Measurements from ENCODE around the gene GALNT18.

The GALNT18 gene

DNA sequence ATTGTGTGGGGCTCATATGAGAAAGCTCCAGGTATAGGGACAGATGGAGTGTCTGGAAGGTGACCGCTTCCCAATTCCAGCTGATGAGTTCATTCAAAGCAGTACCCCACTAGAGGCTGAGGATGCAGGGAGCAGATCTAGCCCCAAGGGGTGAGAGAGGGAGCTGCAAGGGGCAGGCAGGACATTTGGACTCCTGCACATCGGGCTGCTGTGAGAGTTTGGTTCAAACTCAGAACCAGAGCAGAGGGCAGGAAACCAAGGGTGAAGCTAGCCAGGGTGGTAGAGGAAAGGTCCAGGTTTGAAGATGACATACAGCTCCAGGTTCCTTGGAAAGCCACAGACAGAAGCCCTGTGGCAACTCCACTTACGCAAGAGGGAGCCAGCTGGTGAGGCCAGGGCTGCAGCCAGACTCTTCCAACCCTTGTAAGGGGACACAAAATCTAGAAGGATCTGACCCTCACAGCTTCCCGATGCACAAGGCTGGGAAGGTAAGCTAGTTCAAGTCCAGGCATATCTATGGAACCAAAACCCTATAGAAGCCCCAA is 270.7 kb downstream of the GALNT18 start:
- no peak for TF ChIP-seq CTCF (IDR thresholded peaks at IDR 0.05; ENCODE audit: extremely low read depth, missing control alignments)
- DNase-seq (ENCODE audit: low spot score): no peak

- no peak for DNase-seq (ENCODE audit: low spot score)
- no peak for TF ChIP-seq CTCF (IDR thresholded peaks at IDR 0.05; ENCODE audit: extremely low read depth, missing control alignments)
Observed at GRCh38 chr11:11349870-11350337, 271.9 kb downstream of the GALNT18 start.

DNA sequence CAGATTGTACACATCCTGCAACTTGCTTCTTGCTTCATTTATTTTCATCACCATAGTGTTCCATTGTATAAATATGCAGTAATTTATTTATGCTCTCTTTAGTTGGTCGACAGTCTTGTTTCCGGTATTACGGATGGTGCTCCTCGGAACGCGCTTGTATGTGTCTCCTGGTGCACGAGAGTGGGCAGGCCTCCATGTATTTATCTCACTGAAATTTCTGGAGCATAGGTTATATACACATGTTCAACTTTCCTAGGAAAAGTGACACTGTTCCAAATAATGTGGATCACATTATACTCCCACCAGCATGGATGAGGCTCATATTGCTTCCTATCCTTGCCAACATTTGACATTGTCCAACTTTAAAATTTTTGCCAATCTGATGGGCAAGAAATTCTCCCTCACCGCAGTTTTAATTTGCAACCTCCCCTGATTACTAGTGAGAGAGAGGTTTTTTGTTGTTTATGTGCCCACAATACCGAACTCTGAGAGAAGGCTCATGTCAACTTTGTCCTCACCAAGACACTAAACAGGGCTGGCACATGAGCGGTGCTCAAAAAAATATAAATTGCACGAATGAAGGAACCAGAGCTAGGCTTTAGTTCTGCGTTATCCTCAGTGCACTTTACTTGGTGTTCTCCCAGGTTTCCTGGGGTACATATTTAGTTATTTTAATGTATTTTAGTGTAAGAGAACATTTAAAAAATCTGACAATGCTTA is 272.5 kb downstream of the GALNT18 start:
- TF ChIP-seq CTCF (IDR thresholded peaks at IDR 0.05; ENCODE audit: extremely low read depth, missing control alignments): no peak
- no peak for DNase-seq (ENCODE audit: low spot score)

DNA sequence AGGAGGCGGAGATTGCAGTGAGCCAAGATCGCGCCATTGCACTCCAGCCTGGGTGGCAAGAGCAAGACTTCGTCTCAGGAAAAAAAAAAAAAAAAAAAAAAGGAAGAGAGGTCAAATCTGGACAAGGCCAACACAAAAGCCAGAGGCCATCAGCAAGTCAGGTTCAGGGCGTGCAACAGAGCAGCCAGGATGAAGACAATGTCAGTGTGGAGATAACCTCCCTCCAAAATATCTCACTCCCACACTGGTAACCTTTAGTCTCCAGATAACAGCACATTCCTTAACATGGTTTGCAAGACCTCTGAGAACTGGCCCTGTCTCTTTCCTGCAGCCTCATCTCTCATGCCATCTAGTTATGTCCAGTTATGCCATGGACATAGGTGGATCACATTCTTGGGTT is 273.5 kb downstream of the GALNT18 start:
- no peak for DNase-seq (ENCODE audit: low spot score)
- TF ChIP-seq CTCF (IDR thresholded peaks at IDR 0.05; ENCODE audit: extremely low read depth, missing control alignments): no peak

- no peak for TF ChIP-seq CTCF (IDR thresholded peaks at IDR 0.05; ENCODE audit: extremely low read depth, missing control alignments)
- DNase-seq (ENCODE audit: low spot score): no peak
Observed at GRCh38 chr11:11347592-11347991, 274.2 kb downstream of the GALNT18 start.

DNA sequence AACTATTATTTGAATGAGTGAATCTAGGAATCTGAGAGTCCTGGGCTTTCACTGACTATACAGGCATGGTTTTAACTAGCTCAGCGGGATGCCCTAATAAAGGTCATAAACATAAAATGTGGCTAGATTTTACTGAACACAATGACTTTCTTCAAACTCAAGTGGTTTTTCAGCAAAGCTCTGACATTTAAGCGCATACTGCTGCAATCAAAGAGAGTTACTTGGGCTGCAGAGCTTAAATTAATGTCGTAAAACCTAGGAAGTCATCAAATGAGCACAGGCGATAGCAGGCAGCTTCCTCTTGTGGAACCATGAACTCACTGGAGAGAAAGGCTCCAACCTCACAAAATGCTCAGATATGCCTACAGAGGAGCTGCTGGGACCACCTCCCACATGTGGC is 275.5 kb downstream of the GALNT18 start:
- TF ChIP-seq CTCF (IDR thresholded peaks at IDR 0.05; ENCODE audit: extremely low read depth, missing control alignments): no peak
- no peak for DNase-seq (ENCODE audit: low spot score)

GRCh38 chr11:11345099-11345498 is 276.7 kb downstream of the GALNT18 start:
- TF ChIP-seq CTCF (IDR thresholded peaks at IDR 0.05; ENCODE audit: extremely low read depth, missing control alignments): no peak
- no peak for DNase-seq (ENCODE audit: low spot score)
